H1 (cell line): ENCODE data around the gene GNG4.

Experiments
- CHD2 ChIP-seq: IDR thresholded peaks from 2 replicates; pipeline ENCODE4 v1.6.1; 2012; ENCODE audit warnings: low read length, improper control_type of control experiment
- CTCF ChIP-seq, 3 experiments: IDR thresholded peaks; 1 replicate in 2 of 3; 2 replicates in 1 of 3; pipeline versions ENCODE4 v1.5.1 to v1.6.1; 2011; ENCODE audit warnings: low read length in 3 of 3, mild to moderate bottlenecking in 3 of 3, inconsistent platforms in 2 of 3, low read depth in 1 of 3, moderate library complexity in 1 of 3; ENCODE audit not compliant: insufficient read depth in 1 of 3; ENCODE audit errors: control extremely low read depth in 1 of 3
- HDAC6 ChIP-seq: IDR thresholded peaks from one replicate; pipeline ENCODE4 v1.7.1; 2012; ENCODE audit warnings: low read depth, mild to moderate bottlenecking, inconsistent platforms, low read length, moderate library complexity
- JUN ChIP-seq: IDR thresholded peaks from 2 replicates; pipeline ENCODE4 v1.6.1; 2011; ENCODE audit warnings: low read depth, mild to moderate bottlenecking, improper control_type of control experiment, low read length
- JUND ChIP-seq: IDR thresholded peaks from 2 replicates; pipeline ENCODE4 v1.6.1; 2011; ENCODE audit warnings: mild to moderate bottlenecking, improper control_type of control experiment, low read length
- KDM1A ChIP-seq: fragments of 200-600, 300-600 bp; sonication (generic); IDR thresholded peaks from 2 replicates; pipeline ENCODE4 v1.7.1; 2016; ENCODE audit warnings: mild to moderate bottlenecking, low read length, borderline replicate concordance
- MAX ChIP-seq: IDR thresholded peaks from 2 replicates; pipeline ENCODE4 v1.6.1; 2012; ENCODE audit warnings: inconsistent platforms
- POLR2A ChIP-seq, 2 experiments: IDR thresholded peaks; 1 replicate in 1 of 2; 2 replicates in 1 of 2; pipeline ENCODE4 v1.6.1; 2011; ENCODE audit warnings: low read depth in 2 of 2, low read length in 2 of 2, mild to moderate bottlenecking in 2 of 2; ENCODE audit errors: control extremely low read depth in 1 of 2
- POLR2AphosphoS5 ChIP-seq: IDR thresholded peaks from 2 replicates; pipeline ENCODE4 v1.6.1; 2011; ENCODE audit warnings: low read depth, low read length
- SIX5 ChIP-seq: IDR thresholded peaks from 2 replicates; pipeline ENCODE4 v1.6.1; 2011; ENCODE audit warnings: mild to moderate bottlenecking, low read depth, low read length
- TAF1 ChIP-seq: IDR thresholded peaks from 2 replicates; pipeline ENCODE4 v1.6.1; 2011; ENCODE audit warnings: mild to moderate bottlenecking, low read depth, low read length
- TCF12 ChIP-seq: IDR thresholded peaks from 2 replicates; pipeline ENCODE4 v1.6.1; 2011; ENCODE audit warnings: low read depth, mild to moderate bottlenecking, low read length
- YY1 ChIP-seq: IDR thresholded peaks from 2 replicates; pipeline ENCODE4 v1.6.1; 2011; ENCODE audit warnings: low read depth, mild to moderate bottlenecking, low read length
- ZNF274 ChIP-seq: IDR thresholded peaks from 2 replicates; pipeline ENCODE4 v1.7.0; 2012; ENCODE audit warnings: low read length, borderline replicate concordance; ENCODE audit errors: extremely low read depth

GRCh38 chr1:235625340-235625739 lies 24.2 kb downstream of the GNG4 start:
- TF ChIP-seq TAF1 (no peak), HDAC6 (no peak), CTCF (IDR thresholded peaks at IDR 0.05; ENCODE audit: control extremely low read depth in 1 of 3, insufficient read depth in 1 of 3, low read depth in 1 of 3, low read length in 3 of 3) (no peak), ZNF274 (no peak), POLR2AphosphoS5 (no peak), CHD2 (no peak), TCF12 (no peak), MAX (no peak), KDM1A (no peak), POLR2A (IDR thresholded peaks at IDR 0.05; ENCODE audit: control extremely low read depth in 1 of 2, low read depth in 2 of 2, low read length in 2 of 2) (no peak), SIX5 (no peak), JUND (no peak), JUN (no peak), YY1 (no peak)
